ENCODE data around the gene PPP2R3A. TPM values are rescaled to one million over a fixed set of nuclear protein-coding genes. Genes with fewer than 3 reads are reported as not detected.

The PPP2R3A gene
- total and polyA plus RNA-seq, 9 of the 15 experiments (the other 6 are each of a cell fraction or from before 2014, with no cell fraction given) = 0.10 to 0.50 (median 0.24) TPM

DNA sequence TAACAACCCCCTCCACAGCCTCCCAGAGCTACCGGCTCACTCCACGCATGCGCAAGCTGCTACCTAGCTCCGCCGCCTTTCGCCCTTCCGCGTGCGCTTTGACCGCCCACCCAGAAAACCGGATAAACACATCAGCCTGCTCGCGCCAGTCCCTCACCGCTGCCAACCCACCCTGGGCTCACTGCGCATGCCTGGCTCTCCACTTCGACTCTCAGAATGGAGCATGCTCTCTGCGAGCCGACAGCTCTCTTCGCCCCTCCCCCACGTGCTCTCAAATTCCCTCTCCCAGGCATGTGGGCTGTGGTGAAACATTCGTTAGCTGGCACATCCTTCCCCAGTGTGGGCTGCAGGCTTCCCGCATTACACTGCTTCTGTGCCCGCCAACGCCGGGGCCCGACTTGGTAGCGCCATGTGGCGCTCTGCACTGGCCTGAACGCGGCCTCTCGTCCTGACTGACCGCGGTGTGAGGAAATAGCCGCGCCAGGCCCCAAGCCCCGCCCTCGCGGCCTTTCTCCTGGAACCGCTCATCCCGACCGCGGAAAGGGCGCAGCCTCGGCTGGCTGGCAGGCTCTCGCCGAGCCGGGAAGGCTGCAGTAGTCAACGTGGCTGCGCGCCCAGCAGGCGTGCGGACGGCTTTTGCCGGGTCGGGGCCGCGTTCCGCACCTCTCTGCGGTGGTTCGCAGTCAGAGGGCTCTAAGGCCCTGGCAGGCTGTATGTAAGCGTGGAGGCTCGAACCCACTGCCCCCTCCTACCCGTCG, 231.1 kb downstream of the PPP2R3A start (continued):
- TF ChIP-seq, protein P1, sequence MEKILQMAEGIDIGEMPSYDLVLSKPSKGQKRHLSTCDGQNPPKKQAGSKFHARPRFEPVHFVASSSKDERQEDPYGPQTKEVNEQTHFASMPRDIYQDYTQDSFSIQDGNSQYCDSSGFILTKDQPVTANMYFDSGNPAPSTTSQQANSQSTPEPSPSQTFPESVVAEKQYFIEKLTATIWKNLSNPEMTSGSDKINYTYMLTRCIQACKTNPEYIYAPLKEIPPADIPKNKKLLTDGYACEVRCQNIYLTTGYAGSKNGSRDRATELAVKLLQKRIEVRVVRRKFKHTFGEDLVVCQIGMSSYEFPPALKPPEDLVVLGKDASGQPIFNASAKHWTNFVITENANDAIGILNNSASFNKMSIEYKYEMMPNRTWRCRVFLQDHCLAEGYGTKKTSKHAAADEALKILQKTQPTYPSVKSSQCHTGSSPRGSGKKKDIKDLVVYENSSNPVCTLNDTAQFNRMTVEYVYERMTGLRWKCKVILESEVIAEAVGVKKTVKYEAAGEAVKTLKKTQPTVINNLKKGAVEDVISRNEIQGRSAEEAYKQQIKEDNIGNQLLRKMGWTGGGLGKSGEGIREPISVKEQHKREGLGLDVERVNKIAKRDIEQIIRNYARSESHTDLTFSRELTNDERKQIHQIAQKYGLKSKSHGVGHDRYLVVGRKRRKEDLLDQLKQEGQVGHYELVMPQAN (IDR thresholded peaks at IDR 0.05; ENCODE audit: borderline replicate concordance) = peak; percentile 92; the same call in 1 of the 2 replicates
- TF ChIP-seq ZNF76 (CRISPR knock-in tag; IDR thresholded peaks at IDR 0.05; ENCODE audit: borderline replicate concordance) = no peak
- TF ChIP-seq FOXA1 (IDR thresholded peaks at IDR 0.05; ENCODE audit: borderline replicate concordance) = no peak
- TF ChIP-seq ZNF609 (CRISPR knock-in tag; IDR thresholded peaks at IDR 0.05; ENCODE audit: borderline replicate concordance) = peak; percentile 86
- TF ChIP-seq, protein P2, sequence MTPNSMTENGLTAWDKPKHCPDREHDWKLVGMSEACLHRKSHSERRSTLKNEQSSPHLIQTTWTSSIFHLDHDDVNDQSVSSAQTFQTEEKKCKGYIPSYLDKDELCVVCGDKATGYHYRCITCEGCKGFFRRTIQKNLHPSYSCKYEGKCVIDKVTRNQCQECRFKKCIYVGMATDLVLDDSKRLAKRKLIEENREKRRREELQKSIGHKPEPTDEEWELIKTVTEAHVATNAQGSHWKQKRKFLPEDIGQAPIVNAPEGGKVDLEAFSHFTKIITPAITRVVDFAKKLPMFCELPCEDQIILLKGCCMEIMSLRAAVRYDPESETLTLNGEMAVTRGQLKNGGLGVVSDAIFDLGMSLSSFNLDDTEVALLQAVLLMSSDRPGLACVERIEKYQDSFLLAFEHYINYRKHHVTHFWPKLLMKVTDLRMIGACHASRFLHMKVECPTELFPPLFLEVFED (CRISPR knock-in tag; conservative IDR thresholded peaks at IDR 0.05) = no peak
- no peak for TF ChIP-seq ZFP36 (IDR thresholded peaks at IDR 0.05; ENCODE audit: low read depth, low read length, partially characterized antibody)
- TF ChIP-seq ZNF696 (CRISPR knock-in tag; conservative IDR thresholded peaks at IDR 0.05) = no peak
- peak; percentile 80 for TF ChIP-seq GABPB1 (CRISPR knock-in tag; IDR thresholded peaks at IDR 0.05)
- no peak for TF ChIP-seq ZMIZ1 (IDR thresholded peaks at IDR 0.05; ENCODE audit: low read depth in 2 of 2, low read length in 2 of 2)
- no peak for TF ChIP-seq FOXO4 (CRISPR knock-in tag; IDR thresholded peaks at IDR 0.05)
- peak; percentile 95 for TF ChIP-seq FOXP1 (CRISPR knock-in tag; IDR thresholded peaks at IDR 0.05)
- peak; percentile 42 for TF ChIP-seq CHD1 (IDR thresholded peaks at IDR 0.05; ENCODE audit: low read length)
- no peak for TF ChIP-seq CBFA2T2 (conservative IDR thresholded peaks at IDR 0.05)

Measured in K562 (cell line).